HS-5 (cell line): ENCODE measurements around the gene CD58.
A peak's percentile ranks its signal among the peaks of the same experiment; 100 is the strongest.

Experiments
- DNase-seq: peaks from one replicate; pipeline ENCODE4 v3.0.0-alpha.2; 2012; ENCODE audit warnings: low read depth

Gene CD58

GRCh38 chr1:116493036-116493435 is 77.8 kb downstream of the CD58 start:
- no peak for DNase-seq

GRCh38 chr1:116492358-116492811 is 78.4 kb downstream of the CD58 start:
- no peak for DNase-seq

- DNase-seq = no peak
Observed at GRCh38 chr1:116491700-116492357, 79.0 kb downstream of the CD58 start.

GRCh38 chr1:116490588-116490987 is 80.2 kb downstream of the CD58 start:
- DNase-seq = no peak

GRCh38 chr1:116489231-116489697 is 81.6 kb downstream of the CD58 start:
- no peak for DNase-seq

- DNase-seq = no peak
Observed at GRCh38 chr1:116488071-116488470, 82.8 kb downstream of the CD58 start.

- DNase-seq = no peak
Observed at GRCh38 chr1:116487583-116487982, 83.2 kb downstream of the CD58 start.

GRCh38 chr1:116487031-116487430 is 83.8 kb downstream of the CD58 start:
- DNase-seq = no peak

GRCh38 chr1:116486424-116486823 is 84.4 kb downstream of the CD58 start:
- DNase-seq = peak; percentile 83

GRCh38 chr1:116485976-116486375 is 84.8 kb downstream of the CD58 start:
- DNase-seq = peak; percentile 10

GRCh38 chr1:116485071-116485735 is 85.6 kb downstream of the CD58 start:
- peak; percentile 43 for DNase-seq

GRCh38 chr1:116483481-116484309 is 87.1 kb downstream of the CD58 start:
- DNase-seq = no peak

- DNase-seq = no peak
Observed at GRCh38 chr1:116482490-116482889, 88.3 kb downstream of the CD58 start.

GRCh38 chr1:116481934-116482333 is 88.9 kb downstream of the CD58 start:
- no peak for DNase-seq

GRCh38 chr1:116478621-116479020 is 92.2 kb downstream of the CD58 start:
- no peak for DNase-seq

- no peak for DNase-seq
Observed at GRCh38 chr1:116477429-116477828, 93.4 kb downstream of the CD58 start.

- DNase-seq = no peak
Observed at GRCh38 chr1:116476321-116476720, 94.5 kb downstream of the CD58 start.

- DNase-seq = no peak
Observed at GRCh38 chr1:116475850-116476218, 95.0 kb downstream of the CD58 start.

- DNase-seq = no peak
Observed at GRCh38 chr1:116474921-116475849, 95.6 kb downstream of the CD58 start.

GRCh38 chr1:116472431-116472961 is 98.3 kb downstream of the CD58 start:
- DNase-seq = no peak

GRCh38 chr1:116471241-116471640 is 99.6 kb downstream of the CD58 start:
- no peak for DNase-seq
